SK-N-SH (cell line): ENCODE data around the gene COX14. TPM values are rescaled to one million over a fixed set of nuclear protein-coding genes. Genes with fewer than 3 reads are reported as not detected.
A peak's percentile ranks its signal among the peaks of the same experiment; 100 is the strongest.

Experiments
- CTCF ChIA-PET: fragments of 300-600, 350-600 bp; formaldehyde crosslinking; extraction: SDS; loops from one replicate; lab custom pipeline; 2021; lab: Yijun Ruan, JAX
- POLR2A ChIA-PET: fragments of 350-600 bp; sonication (Branson Sonifier 250); formaldehyde crosslinking; extraction: SDS; loops from one replicate; lab custom pipeline; 2020; ENCODE audit warnings: antibody characterized with exemption, inconsistent platforms; lab: Yijun Ruan, JAX
- DNase-seq: peaks from one replicate; pipeline ENCODE4 v3.0.0; 2012
- H2AFZ ChIP-seq: fragments of 200-600 bp; sonication (generic); 2 replicates; pipeline ENCODE4 v1.8.1; 2016; ENCODE audit warnings: antibody characterized with exemption, mild to moderate bottlenecking, low read depth
- H3F3A ChIP-seq: fragments of 200-600 bp; sonication (generic); replicated peaks from 2 replicates; pipeline ENCODE3; 2016; ENCODE audit warnings: antibody characterized with exemption, mild to moderate bottlenecking; ENCODE audit not compliant: insufficient read depth
- H3K27ac ChIP-seq, 2 experiments: fragments of 200-500 bp in 1 of 2; fragments of 200-600 bp in 1 of 2; sonication (Bioruptor generic) in 1 of 2; sonication (generic), shearing (Covaris generic) in 1 of 2; 2 replicates each; pipeline versions ENCODE4 v1.5.1 to v1.6.1; 2014 to 2016; ENCODE audit warnings: low read depth in 2 of 2, inconsistent platforms in 1 of 2, low read length in 1 of 2, mild to moderate bottlenecking in 1 of 2, mixed read lengths in 1 of 2
- H3K27me3 ChIP-seq: fragments of 200-600 bp; sonication (generic), shearing (Covaris generic); 2 replicates; pipeline ENCODE4 v1.6.1; 2016; ENCODE audit warnings: mixed run types; ENCODE audit not compliant: insufficient read depth
- H3K36me3 ChIP-seq, 2 experiments: fragments of 200-500 bp in 1 of 2; fragments of 200-600 bp in 1 of 2; sonication (Bioruptor generic) in 1 of 2; sonication (generic) in 1 of 2; replicated peaks in 1 of 2; 2 replicates each; pipeline versions ENCODE3 to v1.5.1; 2014 to 2016; ENCODE audit warnings: low read length in 1 of 2, mild to moderate bottlenecking in 1 of 2; ENCODE audit not compliant: insufficient read depth in 2 of 2, control insufficient read depth in 1 of 2
- H3K4me1 ChIP-seq, 2 experiments: fragments of 200-500 bp in 1 of 2; fragments of 200-600 bp in 1 of 2; sonication (Bioruptor generic) in 1 of 2; sonication (generic), shearing (Covaris generic) in 1 of 2; 2 replicates each; pipeline versions ENCODE4 v1.5.1 to v1.6.1; 2014 to 2016; ENCODE audit warnings: low read depth in 1 of 2, low read length in 1 of 2, mixed run types in 1 of 2; ENCODE audit not compliant: insufficient read depth in 2 of 2, control insufficient read depth in 1 of 2
- H3K4me2 ChIP-seq: fragments of 200-600 bp; sonication (generic), shearing (Covaris generic); 2 replicates; pipeline ENCODE4 v1.6.1; 2017; ENCODE audit warnings: mixed run types
- H3K4me3 ChIP-seq, 2 experiments: fragments of 200-500 bp in 1 of 2; fragments of 200-600 bp in 1 of 2; sonication (Bioruptor generic) in 1 of 2; sonication (generic), shearing (Covaris generic) in 1 of 2; 2 replicates each; pipeline versions ENCODE4 v1.5.1 to v1.8.1; 2014 to 2016; ENCODE audit warnings: low read depth in 2 of 2, inconsistent platforms in 1 of 2, low read length in 1 of 2, mild to moderate bottlenecking in 1 of 2, mixed read lengths in 1 of 2, moderate library complexity in 1 of 2
- H3K79me2 ChIP-seq: fragments of 200-600 bp; sonication (generic); 2 replicates; pipeline ENCODE4 v1.8.1; 2017; ENCODE audit warnings: mild to moderate bottlenecking; ENCODE audit not compliant: insufficient read depth
- H3K9ac ChIP-seq: fragments of 200-600 bp; sonication (generic); 2 replicates; pipeline ENCODE4 v1.6.1; 2017; ENCODE audit warnings: mixed run types
- H3K9me2 ChIP-seq: fragments of 200-600 bp; sonication (generic); 2 replicates; pipeline ENCODE4 v1.6.1; 2017; ENCODE audit warnings: mixed run types
- H3K9me3 ChIP-seq: fragments of 200-600 bp; sonication (generic); 2 replicates; pipeline ENCODE4 v1.6.1; 2017; ENCODE audit warnings: mixed run types, mild to moderate bottlenecking, moderate library complexity
- H4K20me1 ChIP-seq: fragments of 200-600 bp; sonication (generic); 2 replicates; pipeline ENCODE4 v1.6.1; 2017; ENCODE audit warnings: mild to moderate bottlenecking, mixed run types; ENCODE audit not compliant: insufficient read depth
- ELF1 ChIP-seq: IDR thresholded peaks from 2 replicates; pipeline ENCODE4 v1.4.0; 2012
- EZH2phosphoT487 ChIP-seq: fragments of 200-600 bp; sonication (generic); IDR thresholded peaks from 2 replicates; pipeline ENCODE4 v1.6.1; 2017; ENCODE audit warnings: low read depth, mixed run types, mild to moderate bottlenecking, antibody characterized with exemption, moderate library complexity, borderline replicate concordance
- FOSL2 ChIP-seq: IDR thresholded peaks from 2 replicates; pipeline ENCODE4 v1.4.0; 2012; ENCODE audit warnings: low read depth, mild to moderate bottlenecking, moderate library complexity, borderline replicate concordance
- FOXM1 ChIP-seq: IDR thresholded peaks from 2 replicates; pipeline ENCODE4 v1.4.0; 2012; ENCODE audit warnings: low read depth, mild to moderate bottlenecking
- GATA2 ChIP-seq: sonication (generic); formaldehyde crosslinking; IDR thresholded peaks from 2 replicates; pipeline ENCODE4 v1.5.0; 2020; ENCODE audit warnings: mild to moderate bottlenecking, missing genetic modification reagents
- RFX5 ChIP-seq: IDR thresholded peaks from 2 replicates; pipeline ENCODE4 v1.6.1; 2012; ENCODE audit warnings: mild to moderate bottlenecking, improper control_type of control experiment, low read length
- WGBS: methylation state at CpG from one replicate; pipeline ENCODE4 v1.1.6; 2017; ENCODE audit warnings: low lambda C conversion rate; 5-methylcytosine and 5-hydroxymethylcytosine counted together
- polyA plus RNA-seq, 3 experiments: library from polyadenylated mRNA; depleted of rRNA; stranded (reverse); fragments of >200 nt; gene quantifications; 2 replicates each; pipeline ENCODE4 v1.2.3, GENCODE V29; 2012
- TF ChIP-seq, protein P1 (sequence below): fragments of 150-350 bp; IDR thresholded peaks from 2 replicates; pipeline ENCODE4 v1.6.1; 2016; ENCODE audit warnings: mild to moderate bottlenecking, low read depth, low read length
- TF ChIP-seq, protein P2 (sequence below): IDR thresholded peaks from 2 replicates; pipeline ENCODE4 v1.4.0; 2012; ENCODE audit warnings: low read depth

The COX14 gene
- polyA plus RNA-seq, 1 of the 3 experiments (the other 2 are of a cell fraction), result 204 TPM

DNA sequence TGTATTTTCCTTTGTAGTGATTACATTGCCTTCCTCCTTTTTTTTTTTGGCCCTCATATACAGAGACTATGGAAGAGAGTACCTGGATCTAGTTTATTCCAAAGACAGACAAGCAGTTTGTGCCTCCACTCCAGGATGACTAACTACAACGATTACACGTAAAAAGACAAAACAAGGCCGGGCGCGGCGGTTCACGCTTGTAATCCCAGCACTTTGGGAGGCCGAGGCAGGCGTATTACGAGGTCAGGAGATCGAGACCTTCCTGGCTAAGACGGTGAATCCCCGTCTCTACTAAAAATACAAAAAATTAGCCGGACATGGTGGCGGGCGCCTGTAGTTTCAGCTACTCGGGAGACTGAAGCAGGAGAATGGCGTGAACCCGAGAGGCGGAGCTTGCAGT lies 52.9 kb downstream of the COX14 start:
- Histone ChIP-seq H3K9me3 (no peaks in the 10 kb centered on the region), H3K36me3 (no peaks in the 10 kb centered on the region), H3K9ac (no peak overlapping the region), H3K4me1 (peaks cover 0 to 10% of the 10 kb centered on the region in 2 experiments; a peak in 1 of 4 replicates), H3K27me3 (no peaks in the 10 kb centered on the region), H3K4me3 (no peak overlapping the region), H3K9me2 (no peaks in the 10 kb centered on the region), H3K4me2 (0 out of 2 replicates have a peak overlapping the region, but pooled peaks have one; percentile 20), H3K79me2 (peaks cover 71% of the 10 kb centered on the region), H3K27ac (no peak overlapping the region), H4K20me1 (peaks cover 14% of the 10 kb centered on the region; the same call in 1 of the 2 replicates), H2AFZ (no peak overlapping the region), H3F3A (peaks cover 17% of the 10 kb centered on the region)
- DNase-seq, result no peak
- ChIA-PET POLR2A (no interaction called here), CTCF (interaction anchor here (1.4 to 3.7 kb wide), 3 partner anchors 16 to 198 kb away, joined by 3 to 24 read pairs (median 5); partner anchors contain the start of gene COX14)
- TF ChIP-seq, protein P1, sequence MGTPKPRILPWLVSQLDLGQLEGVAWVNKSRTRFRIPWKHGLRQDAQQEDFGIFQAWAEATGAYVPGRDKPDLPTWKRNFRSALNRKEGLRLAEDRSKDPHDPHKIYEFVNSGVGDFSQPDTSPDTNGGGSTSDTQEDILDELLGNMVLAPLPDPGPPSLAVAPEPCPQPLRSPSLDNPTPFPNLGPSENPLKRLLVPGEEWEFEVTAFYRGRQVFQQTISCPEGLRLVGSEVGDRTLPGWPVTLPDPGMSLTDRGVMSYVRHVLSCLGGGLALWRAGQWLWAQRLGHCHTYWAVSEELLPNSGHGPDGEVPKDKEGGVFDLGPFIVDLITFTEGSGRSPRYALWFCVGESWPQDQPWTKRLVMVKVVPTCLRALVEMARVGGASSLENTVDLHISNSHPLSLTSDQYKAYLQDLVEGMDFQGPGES, result no peak
- no peak for TF ChIP-seq ELF1
- 94% methylated on average over 20 of the region's 20 CpGs for WGBS

DNA sequence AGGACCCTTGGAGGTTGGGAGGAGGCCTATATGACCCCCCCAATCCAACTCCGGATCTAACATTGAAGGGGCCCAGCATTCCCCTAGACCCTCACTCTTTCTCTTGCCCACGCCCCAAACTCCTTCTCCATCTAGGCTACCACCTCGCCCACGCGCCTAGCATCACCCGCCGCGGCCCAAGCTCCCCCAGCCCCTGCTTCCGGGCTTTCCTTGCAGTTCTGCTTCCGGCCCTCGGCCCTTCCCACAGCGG lies 54.7 kb downstream of the COX14 start:
- H3K36me3 ChIP-seq, result no peaks in the 10 kb centered on the region
- CTCF ChIA-PET, result interaction anchor here (1.1 to 3.7 kb wide), 13 partner anchors 9 to 200 kb away, joined by 3 to 24 read pairs (median 5); partner anchors contain the start of genes COX14, GPD1 and SMARCD1
- peaks cover 54% of the 10 kb centered on the region for H3K79me2 ChIP-seq
- POLR2A ChIA-PET, result interaction anchor here (0.6 to 1.9 kb wide), 8 partner anchors 21 to 109 kb away, joined by 3 to 27 read pairs (median 4); partner anchors contain the start of gene COX14
- H3K4me1 ChIP-seq, result peaks cover 0 to 10% of the 10 kb centered on the region in 2 experiments; a peak in 1 of 4 replicates
- H3F3A ChIP-seq, result peaks cover 9% of the 10 kb centered on the region
- no peak for DNase-seq
- TF ChIP-seq GATA2 (CRISPR knock-in tag) (no peak), EZH2phosphoT487 (no peak), RFX5 (no peak), FOSL2 (no peak), FOXM1 (no peak)
- TF ChIP-seq, protein P2, sequence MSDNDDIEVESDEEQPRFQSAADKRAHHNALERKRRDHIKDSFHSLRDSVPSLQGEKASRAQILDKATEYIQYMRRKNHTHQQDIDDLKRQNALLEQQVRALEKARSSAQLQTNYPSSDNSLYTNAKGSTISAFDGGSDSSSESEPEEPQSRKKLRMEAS, result no peak
- TF ChIP-seq, all 33 proteins: peak for 0
- peak overlapping the region; percentile 89 for H3K4me2 ChIP-seq
- no peaks in the 10 kb centered on the region for H3K9me3 ChIP-seq
- H3K27me3 ChIP-seq, result no peaks in the 10 kb centered on the region
- no peaks in the 10 kb centered on the region for H3K9me2 ChIP-seq
- H3K27ac ChIP-seq, result peak overlapping the region; percentile 71 to 90
- H3K4me3 ChIP-seq, result peak overlapping the region; percentile 66 to 97
- peaks cover 3% of the 10 kb centered on the region; the same call in 1 of the 2 replicates for H4K20me1 ChIP-seq
- H3K9ac ChIP-seq, result peak overlapping the region; percentile 96
- 0% methylated on average over 9 of the region's 12 CpGs for WGBS
- H2AFZ ChIP-seq, result peak overlapping the region; percentile 80
